ENCODE results near the gene LCN9.

DNA sequence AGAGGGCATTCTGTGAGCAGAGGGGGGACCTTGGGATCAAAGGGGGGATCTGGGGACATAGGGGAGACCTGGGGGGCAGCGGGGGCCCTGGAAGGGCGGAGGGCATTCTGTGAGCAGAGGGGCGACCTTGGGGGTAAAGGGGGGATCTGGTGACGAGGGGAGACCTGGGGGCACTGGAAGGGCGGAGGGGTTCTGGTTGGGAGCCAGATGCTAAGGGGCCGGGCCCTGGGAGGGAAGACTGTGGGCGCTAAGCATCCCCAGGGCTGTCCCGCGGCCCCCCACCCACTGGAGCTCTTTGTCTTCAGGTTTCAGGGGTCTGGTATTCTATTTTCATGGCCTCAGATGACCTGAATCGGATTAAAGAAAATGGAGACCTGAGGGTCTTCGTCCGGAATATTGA is 748 bp downstream of the LCN9 start:
- TF ChIP-seq, protein P1, sequence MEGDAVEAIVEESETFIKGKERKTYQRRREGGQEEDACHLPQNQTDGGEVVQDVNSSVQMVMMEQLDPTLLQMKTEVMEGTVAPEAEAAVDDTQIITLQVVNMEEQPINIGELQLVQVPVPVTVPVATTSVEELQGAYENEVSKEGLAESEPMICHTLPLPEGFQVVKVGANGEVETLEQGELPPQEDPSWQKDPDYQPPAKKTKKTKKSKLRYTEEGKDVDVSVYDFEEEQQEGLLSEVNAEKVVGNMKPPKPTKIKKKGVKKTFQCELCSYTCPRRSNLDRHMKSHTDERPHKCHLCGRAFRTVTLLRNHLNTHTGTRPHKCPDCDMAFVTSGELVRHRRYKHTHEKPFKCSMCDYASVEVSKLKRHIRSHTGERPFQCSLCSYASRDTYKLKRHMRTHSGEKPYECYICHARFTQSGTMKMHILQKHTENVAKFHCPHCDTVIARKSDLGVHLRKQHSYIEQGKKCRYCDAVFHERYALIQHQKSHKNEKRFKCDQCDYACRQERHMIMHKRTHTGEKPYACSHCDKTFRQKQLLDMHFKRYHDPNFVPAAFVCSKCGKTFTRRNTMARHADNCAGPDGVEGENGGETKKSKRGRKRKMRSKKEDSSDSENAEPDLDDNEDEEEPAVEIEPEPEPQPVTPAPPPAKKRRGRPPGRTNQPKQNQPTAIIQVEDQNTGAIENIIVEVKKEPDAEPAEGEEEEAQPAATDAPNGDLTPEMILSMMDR (conservative IDR thresholded peaks at IDR 0.05; ENCODE audit: low read depth in 2 of 2) = no peak
- TF ChIP-seq EZH2phosphoT487 (IDR thresholded peaks at IDR 0.05; ENCODE audit: unreplicated experiment) (no peak), POLR2AphosphoS5 (IDR thresholded peaks at IDR 0.05; ENCODE audit: low read depth) (no peak), CREB1 (CRISPR knock-in tag; IDR thresholded peaks at IDR 0.05; ENCODE audit: low read depth) (no peak), EZH2 (IDR thresholded peaks at IDR 0.05; ENCODE audit: low read depth, unreplicated experiment) (no peak), NANOG (IDR thresholded peaks at IDR 0.05; ENCODE audit: borderline replicate concordance) (no peak), JUNB (IDR thresholded peaks at IDR 0.05; ENCODE audit: unreplicated experiment) (no peak), STAT1 (IDR thresholded peaks at IDR 0.05; ENCODE audit: unreplicated experiment) (no peak)
- TF ChIP-seq, protein P2, sequence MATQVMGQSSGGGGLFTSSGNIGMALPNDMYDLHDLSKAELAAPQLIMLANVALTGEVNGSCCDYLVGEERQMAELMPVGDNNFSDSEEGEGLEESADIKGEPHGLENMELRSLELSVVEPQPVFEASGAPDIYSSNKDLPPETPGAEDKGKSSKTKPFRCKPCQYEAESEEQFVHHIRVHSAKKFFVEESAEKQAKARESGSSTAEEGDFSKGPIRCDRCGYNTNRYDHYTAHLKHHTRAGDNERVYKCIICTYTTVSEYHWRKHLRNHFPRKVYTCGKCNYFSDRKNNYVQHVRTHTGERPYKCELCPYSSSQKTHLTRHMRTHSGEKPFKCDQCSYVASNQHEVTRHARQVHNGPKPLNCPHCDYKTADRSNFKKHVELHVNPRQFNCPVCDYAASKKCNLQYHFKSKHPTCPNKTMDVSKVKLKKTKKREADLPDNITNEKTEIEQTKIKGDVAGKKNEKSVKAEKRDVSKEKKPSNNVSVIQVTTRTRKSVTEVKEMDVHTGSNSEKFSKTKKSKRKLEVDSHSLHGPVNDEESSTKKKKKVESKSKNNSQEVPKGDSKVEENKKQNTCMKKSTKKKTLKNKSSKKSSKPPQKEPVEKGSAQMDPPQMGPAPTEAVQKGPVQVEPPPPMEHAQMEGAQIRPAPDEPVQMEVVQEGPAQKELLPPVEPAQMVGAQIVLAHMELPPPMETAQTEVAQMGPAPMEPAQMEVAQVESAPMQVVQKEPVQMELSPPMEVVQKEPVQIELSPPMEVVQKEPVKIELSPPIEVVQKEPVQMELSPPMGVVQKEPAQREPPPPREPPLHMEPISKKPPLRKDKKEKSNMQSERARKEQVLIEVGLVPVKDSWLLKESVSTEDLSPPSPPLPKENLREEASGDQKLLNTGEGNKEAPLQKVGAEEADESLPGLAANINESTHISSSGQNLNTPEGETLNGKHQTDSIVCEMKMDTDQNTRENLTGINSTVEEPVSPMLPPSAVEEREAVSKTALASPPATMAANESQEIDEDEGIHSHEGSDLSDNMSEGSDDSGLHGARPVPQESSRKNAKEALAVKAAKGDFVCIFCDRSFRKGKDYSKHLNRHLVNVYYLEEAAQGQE (IDR thresholded peaks at IDR 0.05; ENCODE audit: unreplicated experiment) = no peak
- TF ChIP-seq, protein P3, sequence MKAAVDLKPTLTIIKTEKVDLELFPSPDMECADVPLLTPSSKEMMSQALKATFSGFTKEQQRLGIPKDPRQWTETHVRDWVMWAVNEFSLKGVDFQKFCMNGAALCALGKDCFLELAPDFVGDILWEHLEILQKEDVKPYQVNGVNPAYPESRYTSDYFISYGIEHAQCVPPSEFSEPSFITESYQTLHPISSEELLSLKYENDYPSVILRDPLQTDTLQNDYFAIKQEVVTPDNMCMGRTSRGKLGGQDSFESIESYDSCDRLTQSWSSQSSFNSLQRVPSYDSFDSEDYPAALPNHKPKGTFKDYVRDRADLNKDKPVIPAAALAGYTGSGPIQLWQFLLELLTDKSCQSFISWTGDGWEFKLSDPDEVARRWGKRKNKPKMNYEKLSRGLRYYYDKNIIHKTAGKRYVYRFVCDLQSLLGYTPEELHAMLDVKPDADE (IDR thresholded peaks at IDR 0.05) = no peak
- TF ChIP-seq, protein P4, sequence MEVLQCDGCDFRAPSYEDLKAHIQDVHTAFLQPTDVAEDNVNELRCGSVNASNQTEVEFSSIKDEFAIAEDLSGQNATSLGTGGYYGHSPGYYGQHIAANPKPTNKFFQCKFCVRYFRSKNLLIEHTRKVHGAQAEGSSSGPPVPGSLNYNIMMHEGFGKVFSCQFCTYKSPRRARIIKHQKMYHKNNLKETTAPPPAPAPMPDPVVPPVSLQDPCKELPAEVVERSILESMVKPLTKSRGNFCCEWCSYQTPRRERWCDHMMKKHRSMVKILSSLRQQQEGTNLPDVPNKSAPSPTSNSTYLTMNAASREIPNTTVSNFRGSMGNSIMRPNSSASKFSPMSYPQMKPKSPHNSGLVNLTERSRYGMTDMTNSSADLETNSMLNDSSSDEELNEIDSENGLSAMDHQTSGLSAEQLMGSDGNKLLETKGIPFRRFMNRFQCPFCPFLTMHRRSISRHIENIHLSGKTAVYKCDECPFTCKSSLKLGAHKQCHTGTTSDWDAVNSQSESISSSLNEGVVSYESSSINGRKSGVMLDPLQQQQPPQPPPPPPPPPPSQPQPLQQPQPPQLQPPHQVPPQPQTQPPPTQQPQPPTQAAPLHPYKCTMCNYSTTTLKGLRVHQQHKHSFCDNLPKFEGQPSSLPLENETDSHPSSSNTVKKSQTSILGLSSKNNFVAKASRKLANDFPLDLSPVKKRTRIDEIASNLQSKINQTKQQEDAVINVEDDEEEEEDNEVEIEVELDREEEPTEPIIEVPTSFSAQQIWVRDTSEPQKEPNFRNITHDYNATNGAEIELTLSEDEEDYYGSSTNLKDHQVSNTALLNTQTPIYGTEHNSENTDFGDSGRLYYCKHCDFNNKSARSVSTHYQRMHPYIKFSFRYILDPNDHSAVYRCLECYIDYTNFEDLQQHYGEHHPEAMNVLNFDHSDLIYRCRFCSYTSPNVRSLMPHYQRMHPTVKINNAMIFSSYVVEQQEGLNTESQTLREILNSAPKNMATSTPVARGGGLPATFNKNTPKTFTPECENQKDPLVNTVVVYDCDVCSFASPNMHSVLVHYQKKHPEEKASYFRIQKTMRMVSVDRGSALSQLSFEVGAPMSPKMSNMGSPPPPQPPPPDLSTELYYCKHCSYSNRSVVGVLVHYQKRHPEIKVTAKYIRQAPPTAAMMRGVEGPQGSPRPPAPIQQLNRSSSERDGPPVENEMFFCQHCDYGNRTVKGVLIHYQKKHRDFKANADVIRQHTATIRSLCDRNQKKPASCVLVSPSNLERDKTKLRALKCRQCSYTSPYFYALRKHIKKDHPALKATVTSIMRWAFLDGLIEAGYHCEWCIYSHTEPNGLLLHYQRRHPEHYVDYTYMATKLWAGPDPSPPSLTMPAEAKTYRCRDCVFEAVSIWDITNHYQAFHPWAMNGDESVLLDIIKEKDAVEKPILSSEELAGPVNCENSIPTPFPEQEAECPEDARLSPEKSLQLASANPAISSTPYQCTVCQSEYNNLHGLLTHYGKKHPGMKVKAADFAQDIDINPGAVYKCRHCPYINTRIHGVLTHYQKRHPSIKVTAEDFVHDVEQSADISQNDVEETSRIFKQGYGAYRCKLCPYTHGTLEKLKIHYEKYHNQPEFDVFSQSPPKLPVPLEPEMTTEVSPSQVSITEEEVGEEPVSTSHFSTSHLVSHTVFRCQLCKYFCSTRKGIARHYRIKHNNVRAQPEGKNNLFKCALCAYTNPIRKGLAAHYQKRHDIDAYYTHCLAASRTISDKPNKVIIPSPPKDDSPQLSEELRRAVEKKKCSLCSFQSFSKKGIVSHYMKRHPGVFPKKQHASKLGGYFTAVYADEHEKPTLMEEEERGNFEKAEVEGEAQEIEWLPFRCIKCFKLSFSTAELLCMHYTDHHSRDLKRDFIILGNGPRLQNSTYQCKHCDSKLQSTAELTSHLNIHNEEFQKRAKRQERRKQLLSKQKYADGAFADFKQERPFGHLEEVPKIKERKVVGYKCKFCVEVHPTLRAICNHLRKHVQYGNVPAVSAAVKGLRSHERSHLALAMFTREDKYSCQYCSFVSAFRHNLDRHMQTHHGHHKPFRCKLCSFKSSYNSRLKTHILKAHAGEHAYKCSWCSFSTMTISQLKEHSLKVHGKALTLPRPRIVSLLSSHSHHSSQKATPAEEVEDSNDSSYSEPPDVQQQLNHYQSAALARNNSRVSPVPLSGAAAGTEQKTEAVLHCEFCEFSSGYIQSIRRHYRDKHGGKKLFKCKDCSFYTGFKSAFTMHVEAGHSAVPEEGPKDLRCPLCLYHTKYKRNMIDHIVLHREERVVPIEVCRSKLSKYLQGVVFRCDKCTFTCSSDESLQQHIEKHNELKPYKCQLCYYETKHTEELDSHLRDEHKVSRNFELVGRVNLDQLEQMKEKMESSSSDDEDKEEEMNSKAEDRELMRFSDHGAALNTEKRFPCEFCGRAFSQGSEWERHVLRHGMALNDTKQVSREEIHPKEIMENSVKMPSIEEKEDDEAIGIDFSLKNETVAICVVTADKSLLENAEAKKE (CRISPR knock-in tag; IDR thresholded peaks at IDR 0.05) = no peak
